ENCODE measurements around the gene MKNK1. TPM values are rescaled to one million over a fixed set of nuclear protein-coding genes. Genes with fewer than 3 reads are reported as not detected.

The MKNK1 gene
- total and polyA plus RNA-seq, 2 of the 8 experiments (the other 6 are each of a cell fraction or from before 2014, with no cell fraction given) = 13.9 to 21.5 TPM

DNA sequence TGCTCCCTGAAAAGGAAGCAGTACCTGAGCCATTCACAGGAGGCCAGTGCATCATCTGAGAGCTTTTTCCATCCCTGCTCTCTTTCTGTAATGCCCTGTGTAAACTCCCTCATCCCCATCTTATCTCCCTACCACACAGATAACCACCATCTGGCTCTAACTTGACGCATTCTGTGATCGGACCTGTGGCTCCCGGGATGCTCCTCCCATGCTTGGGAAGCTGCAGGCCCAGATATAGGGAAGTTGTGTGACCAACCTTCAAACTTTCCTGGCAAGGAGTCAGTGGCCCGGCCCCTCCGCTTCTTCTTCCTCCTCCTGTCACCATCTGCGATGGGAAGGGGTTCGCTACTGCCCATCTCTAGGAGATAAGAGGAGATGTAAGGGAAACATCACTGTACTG is 21.1 kb downstream of the MKNK1 start:
- Histone ChIP-seq H4K91ac (replicated peaks; ENCODE audit: insufficient read length, low read length) (no peak overlapping the region), H2AK5ac (ENCODE audit: low read depth, low read length) (no peak overlapping the region), H4K5ac (ENCODE audit: insufficient read length, low read depth, low read length) (no peak overlapping the region), H3K79me1 (ENCODE audit: low read depth, low read length) (no peaks in the 10 kb centered on the region), H3K36me3 (ENCODE audit: control insufficient read depth in 2 of 4, insufficient read depth in 4 of 4, low read length in 3 of 4) (peaks cover 0 to 9% (median 0%) of the 10 kb centered on the region in 4 experiments; a peak in 2 of 8 replicates), H4K8ac (ENCODE audit: extremely low read depth, insufficient read depth, low read length) (no peak overlapping the region), H3K56ac (replicated peaks; ENCODE audit: insufficient read length, low read depth, low read length) (no peak overlapping the region), H2BK20ac (ENCODE audit: low read length) (no peak overlapping the region), H3K4me2 (ENCODE audit: insufficient read depth in 1 of 2, low read depth in 2 of 2, low read length in 2 of 2) (no peak overlapping the region), H2BK120ac (replicated peaks; ENCODE audit: low read depth, low read length) (no peak overlapping the region), H3K4me3 (ENCODE audit: extremely low read depth in 1 of 4, insufficient read depth in 2 of 4, low read depth in 3 of 4, low read length in 4 of 4) (no peak overlapping the region), H3K27ac (ENCODE audit: low read depth, low read length) (no peak overlapping the region), H3K18ac (ENCODE audit: extremely low read depth, low read length) (no peak overlapping the region), H3K14ac (ENCODE audit: insufficient read length) (no peak overlapping the region), H3K23me2 (ENCODE audit: low read depth, low read length) (no peaks in the 10 kb centered on the region), H3K9ac (replicated peaks in 1 of 4; ENCODE audit: extremely low read depth in 1 of 4, low read depth in 3 of 4, low read length in 3 of 4) (no peak overlapping the region), H2BK5ac (ENCODE audit: low read depth, low read length) (no peak overlapping the region), H3K4me1 (replicated peaks in 1 of 4; ENCODE audit: control insufficient read depth in 3 of 4, insufficient read depth in 4 of 4, low read length in 3 of 4) (peaks cover 0 to 3% (median under 1%) of the 10 kb centered on the region in 4 experiments; a peak in 1 of 7 replicates), H2BK15ac (ENCODE audit: low read length) (no peak overlapping the region), H4K20me1 (replicated peaks in 1 of 2; ENCODE audit: control insufficient read depth in 1 of 2, insufficient read depth in 2 of 2, low read length in 2 of 2) (no peaks in the 10 kb centered on the region), H3K23ac (ENCODE audit: insufficient read length) (no peak overlapping the region), H3K79me2 (ENCODE audit: control insufficient read depth in 1 of 2, insufficient read depth in 2 of 2, low read length in 2 of 2) (no peaks in the 10 kb centered on the region), H3K27me3 (replicated peaks in 1 of 4; ENCODE audit: control insufficient read depth in 3 of 4, extremely low read depth in 1 of 4, insufficient read depth in 3 of 4, low read length in 3 of 4) (no peaks in the 10 kb centered on the region), H2BK12ac (ENCODE audit: low read depth, low read length) (no peak overlapping the region), H2AFZ (ENCODE audit: low read length) (no peak overlapping the region), H3K4ac (replicated peaks; ENCODE audit: insufficient read length, low read depth, low read length) (no peak overlapping the region), H3K9me3 (ENCODE audit: insufficient read depth in 2 of 2, low read depth in 1 of 2, low read length in 1 of 2) (no peaks in the 10 kb centered on the region)
- CTCF ChIA-PET (ENCODE audit: partially characterized antibody) = interaction anchor here (0.7 to 8.2 kb wide), 9 partner anchors 12 to 590 kb away, joined by 3 to 52 read pairs (median 3); partner anchors contain the start of gene MKNK1
- no peak for DNase-seq (ENCODE audit: low read depth in 1 of 2, low spot score in 2 of 2)
- 91% methylated on average over 7 of the region's 7 CpGs; no CpG with 5 or more reads in 1 of the 2 experiments for WGBS, 2 experiments (ENCODE audit: extremely low coverage in 1 of 2, insufficient coverage in 1 of 2, insufficient read length in 1 of 2, insufficient replicate concordance in 2 of 2, low coverage in 1 of 2, low lambda C conversion rate in 2 of 2, missing lambda C conversion rate in 1 of 2)
- no peak for FAIRE-seq
- POLR2A ChIA-PET (ENCODE audit: partially characterized antibody) = interaction anchor here (1.1 kb wide), 1 partner anchor 21 kb away, joined by 3 read pairs; the partner anchor contains the start of gene MKNK1
- TF ChIP-seq NRF1 (IDR thresholded peaks at IDR 0.05; ENCODE audit: low read depth, low read length) (no peak), JUND (IDR thresholded peaks at IDR 0.05; ENCODE audit: low read length) (no peak), GTF2F1 (IDR thresholded peaks at IDR 0.05; ENCODE audit: borderline replicate concordance, low read depth, low read length) (no peak), RXRA (IDR thresholded peaks at IDR 0.05; ENCODE audit: insufficient read depth, low read depth, low read length) (no peak), RFX5 (IDR thresholded peaks at IDR 0.05; ENCODE audit: borderline replicate concordance, low read depth, low read length) (no peak), SIX5 (IDR thresholded peaks at IDR 0.05; ENCODE audit: low read depth, low read length) (no peak), SP4 (IDR thresholded peaks at IDR 0.05; ENCODE audit: low read length) (no peak), TEAD4 (IDR thresholded peaks at IDR 0.05; ENCODE audit: low read depth, low read length) (no peak), CTBP2 (IDR thresholded peaks at IDR 0.05; ENCODE audit: borderline replicate concordance, insufficient read depth, insufficient read length, low read length) (no peak), CHD1 (IDR thresholded peaks at IDR 0.05; ENCODE audit: low read depth, low read length) (no peak)

Measured in H1 (cell line).